Measurements from ENCODE around the gene ACKR2.

- TF ChIP-seq, protein P1, sequence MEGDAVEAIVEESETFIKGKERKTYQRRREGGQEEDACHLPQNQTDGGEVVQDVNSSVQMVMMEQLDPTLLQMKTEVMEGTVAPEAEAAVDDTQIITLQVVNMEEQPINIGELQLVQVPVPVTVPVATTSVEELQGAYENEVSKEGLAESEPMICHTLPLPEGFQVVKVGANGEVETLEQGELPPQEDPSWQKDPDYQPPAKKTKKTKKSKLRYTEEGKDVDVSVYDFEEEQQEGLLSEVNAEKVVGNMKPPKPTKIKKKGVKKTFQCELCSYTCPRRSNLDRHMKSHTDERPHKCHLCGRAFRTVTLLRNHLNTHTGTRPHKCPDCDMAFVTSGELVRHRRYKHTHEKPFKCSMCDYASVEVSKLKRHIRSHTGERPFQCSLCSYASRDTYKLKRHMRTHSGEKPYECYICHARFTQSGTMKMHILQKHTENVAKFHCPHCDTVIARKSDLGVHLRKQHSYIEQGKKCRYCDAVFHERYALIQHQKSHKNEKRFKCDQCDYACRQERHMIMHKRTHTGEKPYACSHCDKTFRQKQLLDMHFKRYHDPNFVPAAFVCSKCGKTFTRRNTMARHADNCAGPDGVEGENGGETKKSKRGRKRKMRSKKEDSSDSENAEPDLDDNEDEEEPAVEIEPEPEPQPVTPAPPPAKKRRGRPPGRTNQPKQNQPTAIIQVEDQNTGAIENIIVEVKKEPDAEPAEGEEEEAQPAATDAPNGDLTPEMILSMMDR (conservative IDR thresholded peaks at IDR 0.05; ENCODE audit: low read length): peak; percentile 84
- TF ChIP-seq EZH2phosphoT487 (IDR thresholded peaks at IDR 0.05; ENCODE audit: borderline replicate concordance): no peak
These were observed 22.1 kb downstream of the ACKR2 start for GRCh38 chr3:42831321-42831713.
